ENCODE data around the gene PRODH.
"Not testable (repeated sequence)": the region's sequence is repeated elsewhere in the genome, so short reads cannot be mapped to it uniquely, and the experiment has no call there.

Gene PRODH

DNA sequence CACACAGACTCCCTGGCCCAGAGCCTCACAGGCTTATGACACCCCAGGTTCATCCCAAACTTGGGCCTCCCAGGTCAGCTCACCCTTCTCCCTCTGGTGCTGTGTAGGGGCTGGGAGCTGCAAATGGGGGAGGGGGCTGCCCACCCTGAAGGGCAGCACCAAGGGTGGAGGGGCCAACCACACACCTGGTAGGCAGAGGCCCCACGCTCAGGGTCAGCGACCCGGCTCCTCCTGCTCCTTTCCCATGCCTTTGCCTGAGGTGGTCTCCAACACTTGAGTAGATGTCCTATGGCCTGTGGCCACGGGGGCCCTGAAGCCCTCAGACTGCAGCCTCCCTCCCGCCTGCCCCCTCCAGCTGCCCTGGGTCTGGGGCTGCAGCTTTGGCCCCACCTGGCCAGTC, 26.5 kb downstream of the PRODH start:
- no peak for DNase-seq (ENCODE audit: low read depth in 2 of 2, low spot score in 1 of 2)

GRCh38 chr22:18906896-18907295, 29.2 kb downstream of the PRODH start:
- no peak for DNase-seq (ENCODE audit: low read depth in 2 of 2, low spot score in 1 of 2)

DNA sequence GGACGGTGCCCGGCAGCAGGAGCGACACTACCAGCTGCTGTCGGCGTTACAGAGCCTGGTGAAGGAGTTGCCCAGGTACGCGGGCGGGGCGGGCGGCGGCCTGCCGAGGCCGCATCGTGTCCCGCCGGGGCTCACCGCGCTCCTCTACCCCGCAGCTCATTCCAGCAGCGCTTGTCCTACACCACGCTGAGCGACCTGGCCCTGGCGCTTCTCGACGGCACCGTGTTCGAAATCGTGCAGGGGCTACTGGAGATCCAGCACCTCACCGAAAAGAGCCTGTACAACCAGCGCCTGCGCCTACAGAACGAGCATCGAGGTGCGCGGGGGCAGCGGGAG, 29.7 kb downstream of the PRODH start:
- DNase-seq (ENCODE audit: low read depth in 2 of 2, low spot score in 1 of 2), result not testable (repeated sequence)

DNA sequence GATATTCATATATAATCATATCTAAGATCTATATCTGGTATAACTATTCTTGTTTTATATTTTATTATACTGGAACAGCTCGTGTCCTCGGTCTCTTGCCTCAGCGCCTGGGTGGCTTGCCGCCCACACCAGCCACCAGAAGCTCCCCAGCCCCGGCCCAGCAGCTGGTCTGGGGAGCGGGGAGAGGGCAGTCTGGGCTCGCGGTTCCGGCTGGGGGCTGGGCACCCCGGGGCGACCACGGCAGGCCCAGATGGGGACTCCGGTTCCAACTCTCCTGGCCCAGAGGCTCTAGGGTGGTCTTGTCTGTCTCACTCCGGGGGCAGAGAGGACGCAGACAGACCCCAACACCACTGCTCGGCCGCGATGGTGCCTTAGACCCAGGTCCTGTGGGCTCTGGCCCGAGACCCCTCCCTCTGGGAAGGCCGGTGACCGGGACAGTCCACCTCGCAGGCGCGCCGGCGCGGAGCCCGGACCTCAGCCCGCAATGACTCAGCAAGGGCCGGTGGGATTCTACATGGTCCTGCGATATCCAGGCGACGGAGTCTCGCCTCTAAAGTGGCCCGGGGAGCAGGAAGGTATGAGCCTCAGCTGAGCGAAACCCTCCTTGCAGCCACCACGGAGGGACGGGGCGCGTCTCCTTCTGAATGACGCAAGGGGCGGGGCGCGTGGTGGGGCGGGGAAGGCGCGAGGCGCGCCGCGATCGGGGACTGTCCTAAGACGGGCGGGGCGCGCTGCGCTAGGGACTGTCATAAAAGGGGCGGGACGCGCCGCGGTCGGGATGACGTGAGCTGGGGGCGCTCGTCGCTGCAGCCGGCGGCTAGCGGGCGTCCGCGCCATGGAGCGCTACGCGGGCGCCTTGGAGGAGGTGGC, 30.3 kb downstream of the PRODH start, which contains the start of gene DGCR6:
Gene DGCR6, plus strand, starts transcription at position 781 of the 870 bp plus-strand sequence. Its CDS starts 55 bp downstream, at position 836.
- DNase-seq (ENCODE audit: low read depth in 2 of 2, low spot score in 1 of 2), result no peak

DNA sequence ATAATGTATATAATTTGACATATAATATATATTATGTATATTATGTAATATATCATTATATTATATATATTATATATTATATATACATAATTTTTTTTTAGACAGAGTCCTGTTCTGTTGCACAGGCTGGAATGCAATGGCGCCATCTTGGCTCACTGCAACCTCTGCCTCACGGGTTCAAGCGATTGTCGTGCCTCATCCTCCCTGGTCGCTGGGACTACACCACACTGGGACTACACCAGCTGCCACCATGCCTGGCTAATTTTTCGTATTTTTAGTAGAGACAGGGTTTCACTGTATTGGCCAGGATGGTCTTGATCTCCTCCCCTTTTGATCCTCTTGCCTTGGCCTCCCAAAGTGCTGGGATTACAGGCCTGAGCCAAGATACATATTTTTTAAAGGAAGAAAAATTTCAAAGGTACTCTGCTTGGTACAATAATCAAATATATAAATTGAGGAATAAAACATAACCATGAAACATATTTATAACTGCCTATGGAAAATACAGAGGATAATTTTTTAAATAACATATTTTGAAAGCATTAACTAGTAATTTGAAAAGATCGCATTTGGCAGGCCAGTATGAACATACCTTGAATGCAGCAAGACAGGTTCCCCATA, 39.9 kb downstream of the PRODH start:
- not testable (repeated sequence) for DNase-seq (ENCODE audit: low read depth in 2 of 2, low spot score in 1 of 2)

DNA sequence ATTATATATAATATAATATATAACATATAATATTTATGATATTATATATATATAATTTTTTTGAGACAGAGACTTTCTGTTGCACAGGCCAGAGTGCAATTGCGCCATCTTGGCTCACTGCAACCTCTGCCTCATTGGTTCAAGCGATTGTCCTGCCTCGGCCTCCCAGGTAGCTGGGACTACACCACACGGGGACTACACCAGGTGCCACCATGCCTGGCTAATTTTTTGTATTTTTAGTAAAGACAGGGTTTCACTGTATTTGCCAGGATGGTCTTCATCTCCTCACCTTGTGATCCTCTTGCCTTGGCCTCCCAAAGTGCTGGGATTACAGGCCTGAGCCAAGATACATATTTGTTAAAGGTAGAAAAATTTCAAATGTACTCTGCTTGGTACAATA, 42.3 kb downstream of the PRODH start:
- DNase-seq (ENCODE audit: low read depth in 2 of 2, low spot score in 1 of 2), result not testable (repeated sequence)

- not testable (repeated sequence) for DNase-seq (ENCODE audit: low read depth in 2 of 2, low spot score in 1 of 2)
These were observed 45.4 kb downstream of the PRODH start for GRCh38 chr22:18890510-18891192.

GRCh38 chr22:18888115-18888514, 48.0 kb downstream of the PRODH start:
- no peak for DNase-seq (ENCODE audit: low read depth in 2 of 2, low spot score in 1 of 2)

DNA sequence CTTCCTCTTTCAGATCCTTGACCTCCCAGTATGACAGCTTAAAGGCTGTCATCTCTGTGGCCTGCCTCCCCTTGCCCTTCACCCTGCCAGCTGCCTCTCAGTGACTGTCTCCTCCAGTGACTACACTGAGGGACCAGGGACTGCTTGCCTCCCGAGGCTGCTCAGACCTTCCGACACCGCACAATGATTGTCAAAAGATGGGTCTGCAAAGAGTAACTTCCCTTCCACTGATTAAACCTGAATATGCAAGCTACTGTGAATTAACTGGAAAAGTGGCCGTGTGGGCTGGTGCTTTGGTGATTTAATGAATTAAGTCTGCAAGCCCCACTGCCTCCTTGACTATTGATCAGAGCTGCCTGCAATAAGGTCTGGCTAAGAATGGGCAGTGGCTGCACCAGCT, 51.6 kb downstream of the PRODH start:
- DNase-seq (ENCODE audit: low read depth in 2 of 2, low spot score in 1 of 2), result not testable (repeated sequence)

DNA sequence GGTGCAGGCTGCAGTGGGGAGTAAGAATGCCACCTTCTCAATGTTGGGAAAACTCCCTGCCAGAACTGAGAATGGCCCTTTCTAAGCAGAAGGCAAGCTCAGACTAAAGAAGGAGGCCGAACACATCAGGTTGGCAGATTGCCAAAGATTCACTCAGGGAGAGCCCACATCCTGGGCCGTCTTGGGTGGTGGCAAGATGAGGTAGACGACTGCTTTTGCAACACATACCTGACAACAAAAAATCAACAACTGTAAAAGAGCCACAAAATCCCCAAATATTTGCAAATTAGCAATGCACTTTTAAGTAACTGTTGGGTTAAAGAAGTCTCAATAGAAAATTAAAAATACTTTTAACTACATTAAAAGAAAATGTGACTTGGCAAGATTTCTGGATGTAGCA, 54.8 kb downstream of the PRODH start:
- DNase-seq (ENCODE audit: low read depth in 2 of 2, low spot score in 1 of 2), result peak; percentile 28 to 55
